Gastroesophageal sphincter (tissue), 4 donors: Measurements from ENCODE around the gene TSPAN14. TPM values are rescaled to one million over a fixed set of nuclear protein-coding genes. Genes with fewer than 3 reads are reported as not detected.

Experiments used
- ATAC-seq: fragments of 150-250 bp; one replicate; pipeline ENCODE4 v1.9.1; 2016; ENCODE audit warnings: mild to moderate bottlenecking, moderate library complexity
- H3K27ac ChIP-seq, 4 donors: fragments of 200-600 bp; sonication (generic) in 3 of 4; 1 replicate in 3 of 4; 2 replicates in 1 of 4; pipeline ENCODE4 v1.5.1; 2016 to 2019
- H3K27me3 ChIP-seq: fragments of 200-600 bp; sonication (generic); one replicate; pipeline ENCODE4 v1.5.1; 2019
- H3K36me3 ChIP-seq, 2 donors: fragments of 200-600 bp; sonication (generic); one replicate each; pipeline ENCODE4 v1.5.1; 2019; ENCODE audit warnings: control low read depth in 1 of 2
- H3K4me1 ChIP-seq, 3 donors: fragments of 200-600 bp; sonication (generic); 1 replicate in 2 of 3; 2 replicates in 1 of 3; pipeline ENCODE4 v1.5.1; 2016 to 2019; ENCODE audit warnings: control low read depth in 2 of 3
- H3K4me3 ChIP-seq, 2 donors: fragments of 200-600 bp; sonication (generic); one replicate each; pipeline ENCODE4 v1.5.1; 2019; ENCODE audit warnings: mild to moderate bottlenecking in 1 of 2, moderate library complexity in 1 of 2
- H3K9me3 ChIP-seq, 3 donors: fragments of 200-600 bp; sonication (generic); one replicate each; pipeline ENCODE4 v1.5.1; 2017 to 2019; ENCODE audit warnings: control low read depth in 2 of 3
- EP300 ChIP-seq: sonication (generic); formaldehyde crosslinking; IDR thresholded peaks from one replicate; pipeline ENCODE4 v1.6.1; 2017; ENCODE audit warnings: antibody characterized with exemption, mild to moderate bottlenecking
- POLR2A ChIP-seq, 2 donors: fragments of 450-650 bp; IDR thresholded peaks; one replicate each; pipeline ENCODE4 v1.6.1; 2017; ENCODE audit warnings: antibody characterized with exemption in 2 of 2, mild to moderate bottlenecking in 2 of 2, moderate library complexity in 1 of 2
- POLR2AphosphoS5 ChIP-seq: sonication (generic); formaldehyde crosslinking; IDR thresholded peaks from one replicate; pipeline ENCODE4 v1.6.1; 2017; ENCODE audit warnings: antibody characterized with exemption
- WGBS, 2 donors: methylation state at CpG; one replicate each; pipeline ENCODE4 v1.1.5; 2018; ENCODE audit warnings: low coverage in 1 of 2; 5-methylcytosine and 5-hydroxymethylcytosine counted together
- total RNA-seq, 4 donors: library from RNA; depleted of rRNA; stranded (reverse); fragments of >200 nt; gene quantifications; one replicate each; pipeline ENCODE4 v1.1.0, GENCODE V29; 2016
- TF ChIP-seq, protein P1 (sequence below), 4 experiments: fragments of 200-600 bp in 2 of 4; fragments of 450-650 bp in 2 of 4; sonication (generic) in 1 of 4; IDR thresholded peaks; one replicate each; pipeline ENCODE4 v1.5.1; 2017 to 2019; ENCODE audit warnings: antibody characterized with exemption in 4 of 4, mild to moderate bottlenecking in 2 of 4, moderate library complexity in 2 of 4

The TSPAN14 gene
- total RNA-seq, 4 donors from 2014 or later = 23.3 to 52.4 (median 37.1) TPM

DNA sequence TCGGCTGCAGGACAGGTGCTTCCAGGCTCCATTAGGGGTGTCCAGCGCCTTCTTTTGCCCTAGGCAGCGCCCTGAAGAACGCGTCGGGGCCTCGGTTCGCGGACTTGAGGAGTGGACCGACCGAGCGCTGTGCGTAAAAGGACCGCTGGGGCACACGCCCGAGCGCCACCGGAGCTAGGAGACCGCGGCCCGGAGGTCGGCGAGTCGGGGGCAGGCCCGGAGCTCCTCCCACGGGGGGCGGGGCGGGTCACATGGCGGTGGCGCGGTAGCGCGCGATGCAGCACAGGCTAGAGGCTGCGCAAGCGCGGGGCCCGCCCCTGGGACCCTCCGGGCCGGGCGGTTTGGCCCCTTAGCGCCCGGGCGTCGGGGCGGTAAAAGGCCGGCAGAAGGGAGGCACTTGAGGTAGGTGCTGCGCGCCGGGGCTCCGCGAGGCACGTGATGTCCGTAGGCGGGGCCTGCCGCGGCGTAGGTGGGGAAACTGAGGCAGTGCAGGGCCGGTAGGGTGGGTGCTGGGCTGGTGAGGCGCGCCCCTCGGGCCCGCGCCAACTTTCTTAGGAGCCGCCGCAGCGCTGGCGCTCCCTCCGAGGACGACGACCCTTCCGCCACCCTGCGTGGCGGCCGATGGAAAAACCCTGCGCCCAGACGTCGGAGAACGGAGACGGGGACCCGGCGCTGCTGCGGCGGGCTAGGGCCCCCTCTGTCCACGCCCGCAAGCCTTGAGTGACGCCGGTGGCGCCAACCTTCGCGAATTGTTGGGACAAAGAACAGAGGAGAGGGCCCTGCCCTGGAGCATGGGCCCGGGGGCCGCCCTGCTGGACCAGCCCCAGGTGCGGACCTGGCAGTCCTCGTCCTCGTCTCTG lies 45.6 kb upstream of the TSPAN14 start, which contains the start of gene PRXL2A:
TSS of gene PRXL2A (plus strand) at position 310 of the 860 bp plus-strand sequence. CDS start 11,917 bp downstream, outside the sequence.
- Histone ChIP-seq H3K27me3 (peaks cover 14% of the 10 kb centered on the region), H3K36me3 (no peaks in the 10 kb centered on the region), H3K4me3 (peak within 1 kb of the TSS; percentile 83 to 84), H3K9me3 (no peaks in the 10 kb centered on the region), H3K27ac (peak within 1 kb of the TSS; percentile 23 to 90 (median 76)), H3K4me1 (peaks cover 0 to 55% (median 5%) of the 10 kb centered on the region in 3 donors)
- 0% methylated on average over 8 to 11 of the region's 96 CpGs for WGBS, 2 donors
- peak; percentile 88 for ATAC-seq
- TF ChIP-seq, protein P1, sequence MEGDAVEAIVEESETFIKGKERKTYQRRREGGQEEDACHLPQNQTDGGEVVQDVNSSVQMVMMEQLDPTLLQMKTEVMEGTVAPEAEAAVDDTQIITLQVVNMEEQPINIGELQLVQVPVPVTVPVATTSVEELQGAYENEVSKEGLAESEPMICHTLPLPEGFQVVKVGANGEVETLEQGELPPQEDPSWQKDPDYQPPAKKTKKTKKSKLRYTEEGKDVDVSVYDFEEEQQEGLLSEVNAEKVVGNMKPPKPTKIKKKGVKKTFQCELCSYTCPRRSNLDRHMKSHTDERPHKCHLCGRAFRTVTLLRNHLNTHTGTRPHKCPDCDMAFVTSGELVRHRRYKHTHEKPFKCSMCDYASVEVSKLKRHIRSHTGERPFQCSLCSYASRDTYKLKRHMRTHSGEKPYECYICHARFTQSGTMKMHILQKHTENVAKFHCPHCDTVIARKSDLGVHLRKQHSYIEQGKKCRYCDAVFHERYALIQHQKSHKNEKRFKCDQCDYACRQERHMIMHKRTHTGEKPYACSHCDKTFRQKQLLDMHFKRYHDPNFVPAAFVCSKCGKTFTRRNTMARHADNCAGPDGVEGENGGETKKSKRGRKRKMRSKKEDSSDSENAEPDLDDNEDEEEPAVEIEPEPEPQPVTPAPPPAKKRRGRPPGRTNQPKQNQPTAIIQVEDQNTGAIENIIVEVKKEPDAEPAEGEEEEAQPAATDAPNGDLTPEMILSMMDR (IDR thresholded peaks at IDR 0.05) = peak in 2 of 4 experiments; percentile 13 to 17
- peak in 1 of 2 donors; percentile 14 for TF ChIP-seq POLR2A (IDR thresholded peaks at IDR 0.05)
- TF ChIP-seq POLR2AphosphoS5 = no peak
- no peak for TF ChIP-seq EP300

DNA sequence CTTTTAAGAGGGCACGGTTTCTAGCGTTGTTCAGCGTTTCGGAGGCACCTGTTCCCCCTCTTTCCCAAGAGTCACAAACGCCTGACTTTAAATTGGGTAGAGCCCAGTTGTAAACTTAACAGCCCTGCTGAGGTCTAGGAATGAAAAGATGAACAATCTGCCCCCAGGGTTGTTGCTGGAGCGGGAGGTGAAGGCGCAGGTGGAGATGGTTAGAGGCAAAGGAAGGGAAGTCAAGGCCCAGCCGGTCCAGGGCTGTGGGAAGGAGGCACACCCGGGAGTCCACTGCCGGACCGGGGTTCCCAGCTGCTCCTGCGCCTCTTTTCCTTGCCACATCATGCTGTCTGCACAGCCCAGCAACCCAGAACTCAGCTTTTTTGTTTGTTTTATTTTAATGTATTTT lies 45.0 kb upstream of the TSPAN14 start:
- H3K27ac ChIP-seq = peak overlapping the region in 3 of 4 donors; percentile 73 to 90 (median 79)
- 57% methylated on average over 6 of the region's 12 CpGs; no CpG with 5 or more reads in 1 of the 2 donors for WGBS, 2 donors

DNA sequence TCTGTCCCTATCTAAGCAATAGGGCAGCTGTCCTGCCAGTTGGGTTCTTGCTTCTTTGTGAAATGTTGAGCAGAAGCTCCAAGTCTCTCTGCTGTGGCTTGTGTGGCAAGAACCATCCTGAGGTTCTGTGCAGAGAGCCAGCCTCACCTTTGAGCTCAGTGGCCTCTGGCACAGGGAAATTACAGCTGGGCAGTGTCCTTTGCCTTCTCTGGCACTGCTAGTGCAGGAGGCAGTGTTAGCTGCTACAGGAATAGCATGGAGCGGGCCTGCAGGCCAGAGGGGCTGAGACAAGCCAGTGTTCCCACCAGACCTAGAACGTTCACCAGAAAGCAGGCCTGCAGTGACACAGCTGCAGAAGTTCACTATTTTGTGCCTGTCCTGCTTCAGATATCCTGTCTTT lies 44.0 kb upstream of the TSPAN14 start:
- Histone ChIP-seq H3K4me3 (no peak overlapping the region), H3K9me3 (no peaks in the 10 kb centered on the region), H3K4me1 (peaks cover 0 to 72% (median 14%) of the 10 kb centered on the region in 3 donors), H3K27ac (peak overlapping the region in 2 of 4 donors; percentile 11 to 90), H3K27me3 (peaks cover 14% of the 10 kb centered on the region), H3K36me3 (no peaks in the 10 kb centered on the region)
- 20 to 60% methylated on average over 1 of the region's 2 CpGs for WGBS, 2 donors
- no peak for ATAC-seq
- TF ChIP-seq, protein P1 (IDR thresholded peaks at IDR 0.05) = no peak
- no peak for TF ChIP-seq POLR2A (IDR thresholded peaks at IDR 0.05)
- TF ChIP-seq EP300 = no peak
- no peak for TF ChIP-seq POLR2AphosphoS5

More for the DNA sequence above, 45.0 kb upstream of the TSPAN14 start:
- no peaks in the 10 kb centered on the region for H3K9me3 ChIP-seq
- H3K27me3 ChIP-seq = peaks cover 14% of the 10 kb centered on the region
- H3K4me3 ChIP-seq = peak overlapping the region; percentile 83 to 84
- no peaks in the 10 kb centered on the region for H3K36me3 ChIP-seq
- TF ChIP-seq, protein P1 (IDR thresholded peaks at IDR 0.05) = no peak
- TF ChIP-seq POLR2AphosphoS5 (no peak), EP300 (no peak), POLR2A (IDR thresholded peaks at IDR 0.05) (no peak)
- ATAC-seq = no peak
- peaks cover 0 to 62% (median 8%) of the 10 kb centered on the region in 3 donors for H3K4me1 ChIP-seq

DNA sequence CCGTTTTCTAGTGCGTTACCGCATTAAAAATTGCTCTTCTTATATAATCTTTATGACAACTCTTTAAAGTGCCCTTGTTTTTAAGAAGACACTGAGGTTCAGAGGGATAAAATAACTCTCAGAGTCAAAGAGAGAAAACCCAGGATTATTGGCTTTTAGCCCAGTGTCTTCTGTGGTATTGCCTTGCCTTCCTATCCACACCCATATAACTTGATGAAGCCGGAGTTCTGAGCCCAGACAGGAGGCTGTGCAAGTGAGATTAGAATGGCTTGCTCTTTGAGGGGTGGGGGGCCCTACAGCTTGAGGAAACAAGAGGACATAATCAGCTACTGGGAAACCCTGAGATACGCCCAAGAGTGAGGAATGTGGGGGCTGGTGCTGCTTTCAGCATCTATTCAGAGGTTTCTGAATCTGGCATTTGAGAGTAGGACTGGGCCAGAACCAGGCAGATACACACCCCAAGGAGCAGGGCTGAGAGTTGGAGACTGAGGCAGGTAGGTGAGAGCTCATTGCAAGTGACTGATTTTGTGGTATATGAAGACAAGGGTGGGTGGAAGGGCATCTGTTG lies 43.4 kb upstream of the TSPAN14 start:
- H3K27ac ChIP-seq = peak overlapping the region in 3 of 4 donors; percentile 11 to 90 (median 17)
- H3K27me3 ChIP-seq = peaks cover 14% of the 10 kb centered on the region
- WGBS, 2 donors = 41 to 82% methylated on average over 3 to 4 of the region's 5 CpGs
- TF ChIP-seq EP300 (no peak), POLR2AphosphoS5 (no peak), POLR2A (IDR thresholded peaks at IDR 0.05) (no peak)
- TF ChIP-seq, protein P1 (IDR thresholded peaks at IDR 0.05) = no peak
- H3K4me3 ChIP-seq = no peak overlapping the region
- no peaks in the 10 kb centered on the region for H3K9me3 ChIP-seq
- no peak for ATAC-seq
- H3K36me3 ChIP-seq = no peaks in the 10 kb centered on the region
- peaks cover 0 to 77% (median 14%) of the 10 kb centered on the region in 3 donors for H3K4me1 ChIP-seq
